NCI-H748 (cell line): ENCODE measurements around the gene PROZ.

Source experiments
- DNase-seq: peaks from one replicate; lab custom pipeline; 2025; ENCODE audit not compliant: unreplicated experiment; lab: John Stamatoyannopoulos, UW

PROZ gene

GRCh38 chr13:113139577-113139976 is 18.9 kb upstream of the PROZ start:
- no peak for DNase-seq

GRCh38 chr13:113140677-113141600 is 17.5 kb upstream of the PROZ start:
- DNase-seq: no peak

- DNase-seq: no peak
These were observed 16.9 kb upstream of the PROZ start for GRCh38 chr13:113141601-113141970.

- DNase-seq: no peak
These were observed 15.6 kb upstream of the PROZ start for GRCh38 chr13:113142876-113143275.

GRCh38 chr13:113143466-113144254 is 14.8 kb upstream of the PROZ start:
- DNase-seq: no peak

GRCh38 chr13:113144255-113144629 is 14.2 kb upstream of the PROZ start:
- no peak for DNase-seq

- DNase-seq: no peak
These were observed 13.0 kb upstream of the PROZ start for GRCh38 chr13:113145496-113145895.

GRCh38 chr13:113145911-113146598 is 12.4 kb upstream of the PROZ start:
- no peak for DNase-seq

GRCh38 chr13:113146750-113147149 is 11.7 kb upstream of the PROZ start:
- no peak for DNase-seq

GRCh38 chr13:113147206-113147605 is 11.2 kb upstream of the PROZ start:
- DNase-seq: no peak

GRCh38 chr13:113148407-113148806 is 10.0 kb upstream of the PROZ start:
- DNase-seq: no peak

- DNase-seq: no peak
These were observed 9.4 kb upstream of the PROZ start for GRCh38 chr13:113148940-113149503.

GRCh38 chr13:113149711-113150549 is 8.5 kb upstream of the PROZ start:
- no peak for DNase-seq

GRCh38 chr13:113150550-113151365 is 7.7 kb upstream of the PROZ start:
- no peak for DNase-seq

GRCh38 chr13:113151745-113152690 is 6.4 kb upstream of the PROZ start:
- DNase-seq: peak; percentile 29

GRCh38 chr13:113152691-113152983 is 5.8 kb upstream of the PROZ start:
- no peak for DNase-seq

- DNase-seq: peak; percentile 62
These were observed 5.3 kb upstream of the PROZ start for GRCh38 chr13:113152984-113153809.
